ENCODE data around the gene GTPBP1.
A peak's percentile ranks its signal among the peaks of the same experiment; 100 is the strongest.

Gene GTPBP1

GRCh38 chr22:38715852-38716251 is 10.1 kb downstream of the GTPBP1 start:
- no peak for TF ChIP-seq CTCF (conservative IDR thresholded peaks at IDR 0.05; ENCODE audit: control insufficient read depth, insufficient read depth, low read depth, low read length)
- H3K4me3 ChIP-seq (ENCODE audit: control insufficient read depth, low read depth, low read length) = no peak overlapping the region
- DNase-seq (ENCODE audit: low read depth) = no peak

- no peak for DNase-seq (ENCODE audit: low read depth)
- TF ChIP-seq CTCF (conservative IDR thresholded peaks at IDR 0.05; ENCODE audit: control insufficient read depth, insufficient read depth, low read depth, low read length) = no peak
Observed at GRCh38 chr22:38716271-38716670, 10.5 kb downstream of the GTPBP1 start.

GRCh38 chr22:38716826-38717225 is 11.1 kb downstream of the GTPBP1 start:
- H3K4me3 ChIP-seq (ENCODE audit: control insufficient read depth, low read depth, low read length) = no peak overlapping the region
- no peak for TF ChIP-seq CTCF (conservative IDR thresholded peaks at IDR 0.05; ENCODE audit: control insufficient read depth, insufficient read depth, low read depth, low read length)
- no peak for DNase-seq (ENCODE audit: low read depth)

More at GRCh38 chr22:38716271-38716670, 10.5 kb downstream of the GTPBP1 start:
- no peak overlapping the region for H3K4me3 ChIP-seq (ENCODE audit: control insufficient read depth, low read depth, low read length)

- no peak overlapping the region for H3K4me3 ChIP-seq (ENCODE audit: control insufficient read depth, low read depth, low read length)
- no peak for DNase-seq (ENCODE audit: low read depth)
Observed at GRCh38 chr22:38717244-38717643, 11.5 kb downstream of the GTPBP1 start.

GRCh38 chr22:38718414-38718813 is 12.7 kb downstream of the GTPBP1 start:
- peak; percentile 85 for DNase-seq (ENCODE audit: low read depth)
- TF ChIP-seq CTCF (conservative IDR thresholded peaks at IDR 0.05; ENCODE audit: control insufficient read depth, insufficient read depth, low read depth, low read length) = peak; percentile 69
- H3K4me3 ChIP-seq (ENCODE audit: control insufficient read depth, low read depth, low read length) = no peak overlapping the region

More at GRCh38 chr22:38717244-38717643, 11.5 kb downstream of the GTPBP1 start:
- TF ChIP-seq CTCF (conservative IDR thresholded peaks at IDR 0.05; ENCODE audit: control insufficient read depth, insufficient read depth, low read depth, low read length) = no peak

- TF ChIP-seq CTCF (conservative IDR thresholded peaks at IDR 0.05; ENCODE audit: control insufficient read depth, insufficient read depth, low read depth, low read length) = no peak
- H3K4me3 ChIP-seq (ENCODE audit: control insufficient read depth, low read depth, low read length) = no peak overlapping the region
- DNase-seq (ENCODE audit: low read depth) = no peak
Observed at GRCh38 chr22:38719196-38719595, 13.5 kb downstream of the GTPBP1 start.

- no peak for DNase-seq (ENCODE audit: low read depth)
- TF ChIP-seq CTCF (conservative IDR thresholded peaks at IDR 0.05; ENCODE audit: control insufficient read depth, insufficient read depth, low read depth, low read length) = no peak
Observed at GRCh38 chr22:38720350-38720749, 14.6 kb downstream of the GTPBP1 start.

More at GRCh38 chr22:38720350-38720749, 14.6 kb downstream of the GTPBP1 start:
- H3K4me3 ChIP-seq (ENCODE audit: control insufficient read depth, low read depth, low read length) = no peak overlapping the region

All from fibroblast of mammary gland (primary cell).